Kidney (tissue), 14 donors: ENCODE data around the gene CWC15. TPM values are rescaled to one million over a fixed set of nuclear protein-coding genes. Genes with fewer than 3 reads are reported as not detected.

Experiments
- DNase-seq, 5 donors: peaks; one replicate each; pipeline ENCODE4 v3.0.0-alpha.2; 2013 to 2020
- FAIRE-seq: peaks from 2 replicates; lab custom pipeline; 2012; peaks lifted over from hg19 to GRCh38; lab: Jason Lieb, UNC
- H3K27ac ChIP-seq, 2 donors: one replicate each; pipeline ENCODE4 v1.7.0; 2013; ENCODE audit warnings: low read depth in 2 of 2, low read length in 2 of 2, inconsistent platforms in 1 of 2
- H3K27me3 ChIP-seq: one replicate; pipeline ENCODE4 v1.7.1; 2013; ENCODE audit warnings: low read length, inconsistent platforms; ENCODE audit not compliant: control insufficient read depth, insufficient read depth
- H3K36me3 ChIP-seq, 3 donors: one replicate each; pipeline versions ENCODE4 v1.7.0 to v1.7.1; 2013; ENCODE audit warnings: low read length in 3 of 3, control low read depth in 1 of 3, inconsistent platforms in 1 of 3; ENCODE audit not compliant: insufficient read depth in 3 of 3, control insufficient read depth in 2 of 3
- H3K4me1 ChIP-seq, 3 donors: one replicate each; pipeline versions ENCODE4 v1.7.0 to v1.7.1; 2013; ENCODE audit warnings: low read length in 3 of 3, inconsistent platforms in 1 of 3, low read depth in 1 of 3; ENCODE audit not compliant: control insufficient read depth in 2 of 3, insufficient read depth in 2 of 3
- H3K4me3 ChIP-seq, 3 donors: one replicate each; pipeline versions ENCODE4 v1.7.0 to v1.8.1; 2013; ENCODE audit warnings: low read length in 3 of 3, control low read depth in 1 of 3, inconsistent platforms in 1 of 3
- H3K9ac ChIP-seq, 3 donors: one replicate each; pipeline versions ENCODE4 v1.7.0 to v1.7.1; 2013; ENCODE audit warnings: low read length in 3 of 3, control low read depth in 1 of 3, inconsistent platforms in 1 of 3
- H3K9me3 ChIP-seq, 3 donors: one replicate each; pipeline versions ENCODE4 v1.7.0 to v1.7.1; 2013; ENCODE audit warnings: low read length in 3 of 3, control low read depth in 1 of 3, inconsistent platforms in 1 of 3; ENCODE audit not compliant: control insufficient read depth in 2 of 3, insufficient read depth in 1 of 3
- intact Hi-C: fragments of 100-400 bp; cut with DNase I; formaldehyde crosslinking; loops from one replicate; pipeline ENCODE4 v1.11.1; 2022
- polyA plus RNA-seq: library from polyadenylated mRNA; stranded (reverse); fragments of 350-450 nt; fragmentation: Illumina TruSeq; extraction: RNeasy Lipid Tissue Mini Kit (QIAGEN cat#74804); gene quantifications from one replicate; pipeline ENCODE4 v1.2.3, GENCODE V29; 2014; ENCODE audit warnings: low read depth, low replicate concordance; ENCODE audit not compliant: insufficient read depth
- total RNA-seq: library from RNA; stranded (reverse); fragmentation: NEBNext Ultra II Directional; extraction: Animal tissue kit (Norgen Biotek cat#: 25700); gene quantifications from one replicate; pipeline ENCODE4 v1.2.1, GENCODE V29; 2021
- TF ChIP-seq, protein P1 (sequence below): IDR thresholded peaks from 3 replicates; pipeline ENCODE4 v1.5.1; 2012; ENCODE audit warnings: mild to moderate bottlenecking, moderate library complexity, borderline replicate concordance; ENCODE audit not compliant: insufficient read depth; ENCODE audit errors: extremely low read depth
- donor health status: control.
- donor health status: control.
- donor health status: control.
- donor health status: control.
- donor health status: control.
- donor health status: DM: yes; HTN: yes; CAD: no.
- donor health status: Normal renal cell carcinoma (clear cell type).

CWC15 gene
- total and polyA plus RNA-seq, 2 donors from 2014 or later = 61.7 to 87.5 TPM

- Histone ChIP-seq H3K4me1 (no peaks in the 10 kb centered on the region), H3K4me3 (no peak overlapping the region), H3K9ac (no peak overlapping the region), H3K9me3 (no peaks in the 10 kb centered on the region), H3K36me3 (no peaks in the 10 kb centered on the region), H3K27ac (no peak overlapping the region), H3K27me3 (no peaks in the 10 kb centered on the region)
- FAIRE-seq (no peak), DNase-seq (no peak)
- TF ChIP-seq, protein P1, sequence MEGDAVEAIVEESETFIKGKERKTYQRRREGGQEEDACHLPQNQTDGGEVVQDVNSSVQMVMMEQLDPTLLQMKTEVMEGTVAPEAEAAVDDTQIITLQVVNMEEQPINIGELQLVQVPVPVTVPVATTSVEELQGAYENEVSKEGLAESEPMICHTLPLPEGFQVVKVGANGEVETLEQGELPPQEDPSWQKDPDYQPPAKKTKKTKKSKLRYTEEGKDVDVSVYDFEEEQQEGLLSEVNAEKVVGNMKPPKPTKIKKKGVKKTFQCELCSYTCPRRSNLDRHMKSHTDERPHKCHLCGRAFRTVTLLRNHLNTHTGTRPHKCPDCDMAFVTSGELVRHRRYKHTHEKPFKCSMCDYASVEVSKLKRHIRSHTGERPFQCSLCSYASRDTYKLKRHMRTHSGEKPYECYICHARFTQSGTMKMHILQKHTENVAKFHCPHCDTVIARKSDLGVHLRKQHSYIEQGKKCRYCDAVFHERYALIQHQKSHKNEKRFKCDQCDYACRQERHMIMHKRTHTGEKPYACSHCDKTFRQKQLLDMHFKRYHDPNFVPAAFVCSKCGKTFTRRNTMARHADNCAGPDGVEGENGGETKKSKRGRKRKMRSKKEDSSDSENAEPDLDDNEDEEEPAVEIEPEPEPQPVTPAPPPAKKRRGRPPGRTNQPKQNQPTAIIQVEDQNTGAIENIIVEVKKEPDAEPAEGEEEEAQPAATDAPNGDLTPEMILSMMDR = no peak
- intact Hi-C loops = no loop called here
Observed at GRCh38 chr11:94912806-94913205, 60.5 kb downstream of the CWC15 start.

Other genes starting within 250 kb of the CWC15 start
- gene AMOTL1, start 205.2 kb downstream of the CWC15 start, total RNA-seq = 52.3 TPM
- gene AMOTL1, start 205.2 kb downstream of the CWC15 start, polyA plus RNA-seq = 6.1 TPM
- gene KDM4D, start 153 bp upstream of the CWC15 start, total RNA-seq = 0.94 TPM
- gene KDM4D, start 153 bp upstream of the CWC15 start, polyA plus RNA-seq = 0.54 TPM
- gene KDM4E, start 51.7 kb upstream of the CWC15 start, total RNA-seq = not detected
- not detected for gene KDM4E, start 51.7 kb upstream of the CWC15 start, polyA plus RNA-seq
- gene KDM4F, start 75.9 kb upstream of the CWC15 start, total RNA-seq = not detected
- not detected for gene KDM4F, start 75.9 kb upstream of the CWC15 start, polyA plus RNA-seq
- 64.2 TPM for gene SRSF8, start 93.4 kb upstream of the CWC15 start, total RNA-seq
- 45.6 TPM for gene SRSF8, start 93.4 kb upstream of the CWC15 start, polyA plus RNA-seq
- gene ENDOD1, start 116.3 kb upstream of the CWC15 start, total RNA-seq = 69.0 TPM
- gene ENDOD1, start 116.3 kb upstream of the CWC15 start, polyA plus RNA-seq = 19.3 TPM